ENCODE results near the gene SLC14A1. TPM values are rescaled to one million over a fixed set of nuclear protein-coding genes. Genes with fewer than 3 reads are reported as not detected.
A peak's percentile ranks its signal among the peaks of the same experiment; 100 is the strongest.

Gene SLC14A1
- polyA plus RNA-seq, 1 donor (not counting 4 experiments of a cell fraction or from before 2014, with no cell fraction given), result not detected

- no peaks in the 10 kb centered on the region for H3K79me2 ChIP-seq (ENCODE audit: control insufficient read depth, insufficient read depth, low read length)
- H3K27me3 ChIP-seq (ENCODE audit: control insufficient read depth, extremely low read depth, insufficient read depth, low read length), result no peaks in the 10 kb centered on the region
- no peaks in the 10 kb centered on the region for H3K9me1 ChIP-seq (ENCODE audit: control insufficient read depth, extremely low read depth, insufficient read depth, low read length)
- peak overlapping the region; percentile 86 for H3K9ac ChIP-seq (ENCODE audit: control insufficient read depth, extremely low read depth, insufficient read depth, low read length)
- peak overlapping the region; percentile 94 for H2AFZ ChIP-seq (ENCODE audit: control insufficient read depth, low read length)
- TF ChIP-seq EZH2 (IDR thresholded peaks at IDR 0.05; ENCODE audit: low read length) (no peak), CTCF (optimal IDR thresholded peaks at IDR 0.05 in 1 of 3, IDR thresholded peaks at IDR 0.05 in 1 of 3, conservative IDR thresholded peaks at IDR 0.05 in 1 of 3; ENCODE audit: extremely low read depth in 1 of 3, insufficient read depth in 2 of 3, low read length in 3 of 3) (no peak)
- H3K9me3 ChIP-seq (ENCODE audit: control insufficient read depth, low read depth, low read length), result no peaks in the 10 kb centered on the region
- FAIRE-seq (peak; percentile 63), DNase-seq (ENCODE audit: low read depth, low spot score) (no peak)
- peak overlapping the region; percentile 75 for H3K27ac ChIP-seq (ENCODE audit: control insufficient read depth, insufficient read depth, low read length)
- H3K4me2 ChIP-seq (ENCODE audit: control insufficient read depth, extremely low read depth, insufficient read depth, low read depth, low read length), result peak overlapping the region; percentile 73
- H3K4me1 ChIP-seq (ENCODE audit: control insufficient read depth, extremely low read depth, insufficient read depth, low read length), result peaks cover 32% of the 10 kb centered on the region
- peak overlapping the region; percentile 40 to 72 (median 51) for H3K4me3 ChIP-seq (ENCODE audit: control insufficient read depth in 2 of 3, extremely low read depth in 1 of 3, insufficient read depth in 2 of 3, low read depth in 1 of 3, low read length in 3 of 3)
- dilution Hi-C loops (cut with MboI; ENCODE audit: extremely low pct_ligation_motif_present, low sequenced_read_pairs), result no loop called here
- H4K20me1 ChIP-seq (ENCODE audit: control insufficient read depth, extremely low read depth, insufficient read depth, low read length), result no peaks in the 10 kb centered on the region
- no peaks in the 10 kb centered on the region for H3K36me3 ChIP-seq (ENCODE audit: control insufficient read depth in 2 of 2, extremely low read depth in 1 of 2, insufficient read depth in 2 of 2, low read length in 2 of 2)
Measured at GRCh38 chr18:45775743-45776142, 51.8 kb downstream of the SLC14A1 start.

GRCh38 chr18:45777393-45777792, 53.4 kb downstream of the SLC14A1 start:
- Histone ChIP-seq H3K4me1 (ENCODE audit: control insufficient read depth, extremely low read depth, insufficient read depth, low read length) (peaks cover 32% of the 10 kb centered on the region), H3K9me3 (ENCODE audit: control insufficient read depth, low read depth, low read length) (no peaks in the 10 kb centered on the region), H3K9ac (ENCODE audit: control insufficient read depth, extremely low read depth, insufficient read depth, low read length) (no peak overlapping the region), H3K36me3 (ENCODE audit: control insufficient read depth in 2 of 2, extremely low read depth in 1 of 2, insufficient read depth in 2 of 2, low read length in 2 of 2) (no peaks in the 10 kb centered on the region), H3K27me3 (ENCODE audit: control insufficient read depth, extremely low read depth, insufficient read depth, low read length) (no peaks in the 10 kb centered on the region), H3K4me2 (ENCODE audit: control insufficient read depth, extremely low read depth, insufficient read depth, low read depth, low read length) (no peak overlapping the region), H3K4me3 (ENCODE audit: control insufficient read depth in 2 of 3, extremely low read depth in 1 of 3, insufficient read depth in 2 of 3, low read depth in 1 of 3, low read length in 3 of 3) (no peak overlapping the region), H3K79me2 (ENCODE audit: control insufficient read depth, insufficient read depth, low read length) (no peaks in the 10 kb centered on the region), H2AFZ (ENCODE audit: control insufficient read depth, low read length) (no peak overlapping the region), H3K27ac (ENCODE audit: control insufficient read depth, insufficient read depth, low read length) (no peak overlapping the region), H4K20me1 (ENCODE audit: control insufficient read depth, extremely low read depth, insufficient read depth, low read length) (no peaks in the 10 kb centered on the region), H3K9me1 (ENCODE audit: control insufficient read depth, extremely low read depth, insufficient read depth, low read length) (no peaks in the 10 kb centered on the region)
- dilution Hi-C loops (cut with MboI; ENCODE audit: extremely low pct_ligation_motif_present, low sequenced_read_pairs), result no loop called here
- DNase-seq (ENCODE audit: low read depth, low spot score) (no peak), FAIRE-seq (peak; percentile 9)
- TF ChIP-seq EZH2 (IDR thresholded peaks at IDR 0.05; ENCODE audit: low read length) (no peak), CTCF (optimal IDR thresholded peaks at IDR 0.05 in 1 of 3, IDR thresholded peaks at IDR 0.05 in 1 of 3, conservative IDR thresholded peaks at IDR 0.05 in 1 of 3; ENCODE audit: extremely low read depth in 1 of 3, insufficient read depth in 2 of 3, low read length in 3 of 3) (no peak)
